HG03175 (cell line): Measurements from ENCODE around the gene EFNB3.

Source experiments
- ATAC-seq: cut with Tn5 transposase; IDR thresholded peaks from one replicate; pipeline ENCODE4 v1.9.1; 2021; ENCODE audit warnings: mild to moderate bottlenecking, moderate library complexity; ENCODE audit not compliant: unreplicated experiment

Gene EFNB3

GRCh38 chr17:7704601-7705268 is at the start of gene EFNB3:
Gene EFNB3 (plus strand): TSS chr17:7705202. CDS start chr17:7705599, 397 bp downstream.
- no peak for ATAC-seq

- ATAC-seq, result no peak
Measured at GRCh38 chr17:7655541-7655840, 49.5 kb upstream of the EFNB3 start.

- no peak for ATAC-seq
Measured at GRCh38 chr17:7656958-7657609, 47.9 kb upstream of the EFNB3 start.

- ATAC-seq, result no peak
Measured at GRCh38 chr17:7667656-7668406, 37.2 kb upstream of the EFNB3 start.

- ATAC-seq, result no peak
Measured at GRCh38 chr17:7668482-7668881, 36.5 kb upstream of the EFNB3 start.

- ATAC-seq, result no peak
Measured at GRCh38 chr17:7673239-7673638, 31.8 kb upstream of the EFNB3 start.

GRCh38 chr17:7674934-7675333 is 30.1 kb upstream of the EFNB3 start:
- ATAC-seq, result no peak

- ATAC-seq, result no peak
Measured at GRCh38 chr17:7676533-7676932, 28.5 kb upstream of the EFNB3 start.

- no peak for ATAC-seq
Measured at GRCh38 chr17:7677388-7678067, 27.5 kb upstream of the EFNB3 start.

- ATAC-seq, result no peak
Measured at GRCh38 chr17:7684851-7685532, 20.0 kb upstream of the EFNB3 start.

- peak; percentile 58 for ATAC-seq
Measured at GRCh38 chr17:7685533-7686221, 19.3 kb upstream of the EFNB3 start.

GRCh38 chr17:7686222-7687071 is 18.6 kb upstream of the EFNB3 start:
- ATAC-seq, result peak; percentile 50

- peak; percentile 36 for ATAC-seq
Measured at GRCh38 chr17:7687072-7687907, 17.7 kb upstream of the EFNB3 start, which contains the start of gene TP53. Gene TP53 (minus strand): TSS chr17:7687490. CDS start chr17:7676594, 10,896 bp downstream.

- peak; percentile 72 for ATAC-seq
Measured at GRCh38 chr17:7687908-7688807, 16.8 kb upstream of the EFNB3 start, which contains the start of gene WRAP53. Gene WRAP53 (plus strand): TSS chr17:7688477. CDS start chr17:7688649, 172 bp downstream.

GRCh38 chr17:7688808-7689316 is 16.1 kb upstream of the EFNB3 start:
- ATAC-seq, result no peak

GRCh38 chr17:7695586-7695985 is 9.4 kb upstream of the EFNB3 start:
- no peak for ATAC-seq
